ENCODE measurements around the gene ACTN4.

DNA sequence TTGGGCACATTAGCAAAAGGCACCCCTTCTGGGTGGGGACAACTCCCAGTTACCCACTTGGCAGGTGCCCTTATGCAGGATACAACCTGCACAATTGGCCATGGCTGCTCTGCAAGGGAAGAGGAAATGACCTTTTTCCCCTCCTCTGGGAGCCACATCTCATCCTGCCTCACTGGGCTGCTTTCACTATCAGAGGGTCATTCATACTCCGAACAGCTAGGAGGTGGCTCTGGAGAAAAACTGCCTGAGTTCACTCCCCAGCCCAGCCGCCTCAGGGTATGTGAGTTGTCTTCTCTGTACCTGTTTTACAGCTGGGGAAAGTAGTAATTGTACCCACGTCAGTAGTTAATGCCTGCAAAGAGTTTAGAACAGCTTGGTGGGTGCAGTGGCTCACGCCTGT is 7.1 kb upstream of the ACTN4 start:
- TF ChIP-seq, protein P1, sequence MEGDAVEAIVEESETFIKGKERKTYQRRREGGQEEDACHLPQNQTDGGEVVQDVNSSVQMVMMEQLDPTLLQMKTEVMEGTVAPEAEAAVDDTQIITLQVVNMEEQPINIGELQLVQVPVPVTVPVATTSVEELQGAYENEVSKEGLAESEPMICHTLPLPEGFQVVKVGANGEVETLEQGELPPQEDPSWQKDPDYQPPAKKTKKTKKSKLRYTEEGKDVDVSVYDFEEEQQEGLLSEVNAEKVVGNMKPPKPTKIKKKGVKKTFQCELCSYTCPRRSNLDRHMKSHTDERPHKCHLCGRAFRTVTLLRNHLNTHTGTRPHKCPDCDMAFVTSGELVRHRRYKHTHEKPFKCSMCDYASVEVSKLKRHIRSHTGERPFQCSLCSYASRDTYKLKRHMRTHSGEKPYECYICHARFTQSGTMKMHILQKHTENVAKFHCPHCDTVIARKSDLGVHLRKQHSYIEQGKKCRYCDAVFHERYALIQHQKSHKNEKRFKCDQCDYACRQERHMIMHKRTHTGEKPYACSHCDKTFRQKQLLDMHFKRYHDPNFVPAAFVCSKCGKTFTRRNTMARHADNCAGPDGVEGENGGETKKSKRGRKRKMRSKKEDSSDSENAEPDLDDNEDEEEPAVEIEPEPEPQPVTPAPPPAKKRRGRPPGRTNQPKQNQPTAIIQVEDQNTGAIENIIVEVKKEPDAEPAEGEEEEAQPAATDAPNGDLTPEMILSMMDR (conservative IDR thresholded peaks at IDR 0.05; ENCODE audit: low read length): no peak
- no peak for TF ChIP-seq EZH2phosphoT487 (IDR thresholded peaks at IDR 0.05; ENCODE audit: borderline replicate concordance)
